ENCODE data around the gene ARID5B.

Gene ARID5B

GRCh38 chr10:62058896-62059216, 157.4 kb downstream of the ARID5B start:
- TF ChIP-seq ZFX (IDR thresholded peaks at IDR 0.05; ENCODE audit: borderline replicate concordance): no peak
- TF ChIP-seq CTCF (IDR thresholded peaks at IDR 0.05): no peak
- H3K27ac ChIP-seq: no peak overlapping the region

GRCh38 chr10:62059217-62059920, 157.9 kb downstream of the ARID5B start:
- no peak overlapping the region for H3K27ac ChIP-seq
- TF ChIP-seq ZFX (IDR thresholded peaks at IDR 0.05; ENCODE audit: borderline replicate concordance): no peak
- no peak for TF ChIP-seq CTCF (IDR thresholded peaks at IDR 0.05)

- no peak overlapping the region for H3K27ac ChIP-seq
- no peak for TF ChIP-seq ZFX (IDR thresholded peaks at IDR 0.05; ENCODE audit: borderline replicate concordance)
- TF ChIP-seq CTCF (IDR thresholded peaks at IDR 0.05): no peak
These were observed 160.5 kb downstream of the ARID5B start for GRCh38 chr10:62062028-62062427.

- TF ChIP-seq ZFX (IDR thresholded peaks at IDR 0.05; ENCODE audit: borderline replicate concordance) (no peak), CTCF (IDR thresholded peaks at IDR 0.05) (no peak)
These were observed 161.4 kb downstream of the ARID5B start for GRCh38 chr10:62062752-62063512.

GRCh38 chr10:62063795-62064472, 162.4 kb downstream of the ARID5B start:
- no peak for TF ChIP-seq ZFX (IDR thresholded peaks at IDR 0.05; ENCODE audit: borderline replicate concordance)
- TF ChIP-seq CTCF (IDR thresholded peaks at IDR 0.05): no peak
- no peak overlapping the region for H3K27ac ChIP-seq

More at GRCh38 chr10:62062752-62063512, 161.4 kb downstream of the ARID5B start:
- no peak overlapping the region for H3K27ac ChIP-seq

- no peak overlapping the region for H3K27ac ChIP-seq
- TF ChIP-seq ZFX (IDR thresholded peaks at IDR 0.05; ENCODE audit: borderline replicate concordance): no peak
- no peak for TF ChIP-seq CTCF (IDR thresholded peaks at IDR 0.05)
These were observed 166.1 kb downstream of the ARID5B start for GRCh38 chr10:62067560-62067959.

- no peak overlapping the region for H3K27ac ChIP-seq
- TF ChIP-seq ZFX (IDR thresholded peaks at IDR 0.05; ENCODE audit: borderline replicate concordance): no peak
- no peak for TF ChIP-seq CTCF (IDR thresholded peaks at IDR 0.05)
These were observed 167.0 kb downstream of the ARID5B start for GRCh38 chr10:62068464-62068863.
